HG03460 (cell line): ENCODE results near the gene ZEB2.

ENCODE experiments used
- ATAC-seq: cut with Tn5 transposase; IDR thresholded peaks from one replicate; pipeline ENCODE4 v1.9.1; 2021; ENCODE audit not compliant: unreplicated experiment

Gene ZEB2

GRCh38 chr2:144514616-144515091 is 5.3 kb downstream of the ZEB2 start:
- no peak for ATAC-seq

- no peak for ATAC-seq
Measured at GRCh38 chr2:144513388-144514101, 6.4 kb downstream of the ZEB2 start.

- no peak for ATAC-seq
Measured at GRCh38 chr2:144512891-144513351, 7.0 kb downstream of the ZEB2 start.

DNA sequence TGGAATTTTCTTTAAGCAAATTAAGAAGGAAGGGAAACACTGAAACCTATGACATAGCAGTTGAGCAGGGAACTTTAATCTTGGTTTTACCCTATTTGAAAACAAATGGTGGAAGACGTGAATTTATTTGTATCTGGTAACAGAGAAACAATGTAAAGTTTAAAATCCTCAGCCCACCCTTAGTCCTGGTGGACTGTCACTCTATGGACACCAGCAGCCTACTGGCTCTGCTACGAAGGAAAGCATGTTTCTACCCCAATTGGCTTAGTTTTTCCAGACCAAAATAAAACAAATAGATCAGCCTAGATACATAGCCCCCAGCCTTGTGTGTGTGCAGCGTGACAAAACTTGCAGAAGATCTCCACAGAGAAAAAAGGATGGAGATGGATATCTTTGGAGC is 7.4 kb downstream of the ZEB2 start:
- ATAC-seq: no peak

DNA sequence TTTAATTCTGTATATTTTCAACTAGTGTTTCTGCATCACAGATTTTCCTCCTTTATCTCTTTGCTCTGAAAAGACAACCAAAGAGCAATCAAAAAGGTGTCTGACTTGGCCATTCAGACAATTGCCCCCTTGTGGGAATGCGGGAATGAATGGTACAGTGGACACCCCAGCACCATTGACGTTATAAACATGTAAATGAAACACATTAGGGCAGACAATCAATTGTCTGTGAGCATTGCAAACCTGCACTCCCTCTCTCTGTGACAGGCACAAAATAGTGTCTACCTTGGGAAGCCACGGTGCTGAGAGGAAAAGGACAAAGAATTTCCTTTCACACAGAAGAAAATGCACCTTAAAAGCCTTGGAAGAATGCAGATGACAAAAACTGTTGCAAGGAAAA is 8.0 kb downstream of the ZEB2 start:
- ATAC-seq: no peak

- no peak for ATAC-seq
Measured at GRCh38 chr2:144511226-144511810, 8.6 kb downstream of the ZEB2 start.

DNA sequence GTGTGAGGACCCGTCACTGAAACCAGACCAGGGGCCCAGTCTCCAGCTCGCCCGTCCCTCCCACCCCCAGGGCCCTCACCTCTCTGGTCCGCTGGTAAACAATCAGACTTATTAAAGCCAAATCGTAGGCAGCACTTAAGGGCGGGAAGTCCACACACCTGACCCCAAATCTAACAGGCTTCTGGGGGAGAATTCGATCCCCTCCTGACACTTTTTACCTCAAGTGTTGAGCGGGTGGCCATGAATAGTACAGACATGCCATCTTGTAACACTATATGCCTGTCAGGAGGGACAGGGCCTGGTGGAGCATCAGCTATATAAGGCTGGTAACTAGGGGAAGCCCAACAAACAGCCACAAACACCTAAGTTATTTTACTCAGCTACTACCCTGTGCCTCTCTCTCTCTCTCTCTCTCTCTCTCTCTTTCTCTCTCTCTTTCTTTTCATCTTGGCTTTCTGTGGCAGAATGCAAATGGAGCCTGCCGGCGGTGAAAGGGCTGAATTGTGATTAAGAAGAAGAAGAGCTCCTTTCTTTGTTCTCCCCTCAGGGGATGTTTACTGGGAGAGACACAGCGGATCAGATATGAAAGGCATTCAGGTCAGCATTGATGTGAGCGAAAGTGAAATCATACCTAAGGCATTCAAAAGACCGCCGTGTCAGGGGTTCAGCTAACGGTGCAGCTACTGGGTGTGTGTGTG is 9.5 kb downstream of the ZEB2 start:
- ATAC-seq: peak; percentile 55

- no peak for ATAC-seq
Measured at GRCh38 chr2:144509879-144510221, 10.1 kb downstream of the ZEB2 start.

- ATAC-seq: no peak
Measured at GRCh38 chr2:144509001-144509878, 10.7 kb downstream of the ZEB2 start.

GRCh38 chr2:144508172-144508851 is 11.6 kb downstream of the ZEB2 start:
- ATAC-seq: no peak

GRCh38 chr2:144507441-144508171 is 12.3 kb downstream of the ZEB2 start:
- no peak for ATAC-seq

DNA sequence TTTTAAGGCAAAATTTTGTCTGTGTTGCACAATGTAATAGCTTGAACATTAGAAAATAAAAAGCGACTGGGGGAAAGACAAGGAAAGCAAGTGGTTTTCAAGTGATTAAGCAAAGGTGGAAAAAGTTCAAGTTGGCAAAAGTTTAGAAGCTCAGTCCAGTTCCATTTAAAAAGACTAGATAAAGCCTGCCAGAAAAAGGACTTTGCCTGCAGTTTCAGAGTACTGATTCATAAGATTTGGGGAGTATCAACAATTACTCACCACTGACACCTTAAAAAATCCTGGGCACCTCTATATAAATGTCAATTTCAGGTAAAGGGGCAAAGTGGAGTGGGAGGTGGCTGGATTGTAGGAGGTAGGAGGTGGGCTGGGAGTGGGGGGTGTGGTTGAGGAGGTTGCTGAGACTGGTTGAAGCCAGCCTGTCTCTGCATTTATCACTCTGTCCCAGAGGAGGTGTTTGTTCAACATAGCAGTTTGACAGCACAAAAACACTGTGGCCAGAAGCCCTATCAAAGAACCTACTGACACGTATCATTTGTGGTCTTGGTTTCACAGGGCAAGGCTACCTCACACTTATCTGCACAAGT is 14.6 kb downstream of the ZEB2 start:
- no peak for ATAC-seq

GRCh38 chr2:144504218-144504641 is 15.7 kb downstream of the ZEB2 start:
- no peak for ATAC-seq

- ATAC-seq: no peak
Measured at GRCh38 chr2:144503242-144503641, 16.7 kb downstream of the ZEB2 start.

- ATAC-seq: no peak
Measured at GRCh38 chr2:144502369-144502768, 17.6 kb downstream of the ZEB2 start.

- ATAC-seq: no peak
Measured at GRCh38 chr2:144501627-144502026, 18.3 kb downstream of the ZEB2 start.

GRCh38 chr2:144501118-144501517 is 18.8 kb downstream of the ZEB2 start:
- ATAC-seq: no peak

DNA sequence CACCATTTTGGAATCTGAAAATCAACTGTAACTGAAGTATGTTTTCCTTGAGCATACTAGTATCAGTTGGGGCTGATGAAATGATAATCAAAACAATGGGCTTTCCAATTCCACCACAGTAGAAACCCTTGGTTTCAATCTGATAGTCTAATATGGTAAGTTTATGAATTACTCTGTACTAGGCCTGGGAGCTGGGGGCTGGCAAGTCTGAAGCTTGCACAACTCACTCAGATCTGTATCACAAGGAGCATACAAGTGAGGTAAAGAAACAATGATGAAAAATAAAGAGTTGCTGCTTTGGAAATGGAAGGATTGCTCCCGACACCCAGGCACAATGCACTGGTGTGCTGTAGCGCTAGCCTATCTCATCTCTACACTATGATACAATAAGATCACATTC is 19.4 kb downstream of the ZEB2 start:
- ATAC-seq: no peak

- ATAC-seq: no peak
Measured at GRCh38 chr2:144498277-144498676, 21.6 kb downstream of the ZEB2 start.
